ENCODE measurements around the gene METRNL.
"Not testable (repeated sequence)": the region's sequence is repeated elsewhere in the genome, so short reads cannot be mapped to it uniquely, and the experiment has no call there.

Gene METRNL

GRCh38 chr17:83053739-83054451 is 25.5 kb upstream of the METRNL start:
- peak overlapping the region; percentile 32 for H3K27ac ChIP-seq
- no peak for TF ChIP-seq ZFX (IDR thresholded peaks at IDR 0.05; ENCODE audit: borderline replicate concordance)
- no peak for TF ChIP-seq CTCF (IDR thresholded peaks at IDR 0.05)

- no peak for TF ChIP-seq ZFX (IDR thresholded peaks at IDR 0.05; ENCODE audit: borderline replicate concordance)
- no peak overlapping the region for H3K27ac ChIP-seq
Measured at GRCh38 chr17:83054518-83055125, 24.8 kb upstream of the METRNL start.

GRCh38 chr17:83055176-83055575 is 24.2 kb upstream of the METRNL start:
- H3K27ac ChIP-seq = not testable (repeated sequence)

- H3K27ac ChIP-seq = no peak overlapping the region
- TF ChIP-seq CTCF (IDR thresholded peaks at IDR 0.05) (no peak), ZFX (IDR thresholded peaks at IDR 0.05; ENCODE audit: borderline replicate concordance) (no peak)
Measured at GRCh38 chr17:83055911-83056582, 23.4 kb upstream of the METRNL start.

- H3K27ac ChIP-seq = no peak overlapping the region
- TF ChIP-seq CTCF (IDR thresholded peaks at IDR 0.05) (no peak), ZFX (IDR thresholded peaks at IDR 0.05; ENCODE audit: borderline replicate concordance) (no peak)
Measured at GRCh38 chr17:83056583-83057396, 22.6 kb upstream of the METRNL start.

GRCh38 chr17:83057397-83057761 is 22.0 kb upstream of the METRNL start:
- no peak for TF ChIP-seq ZFX (IDR thresholded peaks at IDR 0.05; ENCODE audit: borderline replicate concordance)
- no peak for TF ChIP-seq CTCF (IDR thresholded peaks at IDR 0.05)
- no peak overlapping the region for H3K27ac ChIP-seq

GRCh38 chr17:83057793-83058265 is 21.6 kb upstream of the METRNL start:
- no peak overlapping the region for H3K27ac ChIP-seq
- TF ChIP-seq CTCF (IDR thresholded peaks at IDR 0.05) (no peak), ZFX (IDR thresholded peaks at IDR 0.05; ENCODE audit: borderline replicate concordance) (no peak)

Measured in 22Rv1 (cell line).